Stimulated activated CD8-positive, alpha-beta memory T cell treated with anti-CD3 and anti-CD28 coated beads, Interleukin-15, amount 100 ng/mL, for 1 hour (primary cell): ENCODE measurements around the gene PIK3C2G.

Source experiments
- DNase-seq: peaks from one replicate; pipeline ENCODE4 v3.0.0-alpha.2; 2020; ENCODE audit warnings: low read depth

The PIK3C2G gene

DNA sequence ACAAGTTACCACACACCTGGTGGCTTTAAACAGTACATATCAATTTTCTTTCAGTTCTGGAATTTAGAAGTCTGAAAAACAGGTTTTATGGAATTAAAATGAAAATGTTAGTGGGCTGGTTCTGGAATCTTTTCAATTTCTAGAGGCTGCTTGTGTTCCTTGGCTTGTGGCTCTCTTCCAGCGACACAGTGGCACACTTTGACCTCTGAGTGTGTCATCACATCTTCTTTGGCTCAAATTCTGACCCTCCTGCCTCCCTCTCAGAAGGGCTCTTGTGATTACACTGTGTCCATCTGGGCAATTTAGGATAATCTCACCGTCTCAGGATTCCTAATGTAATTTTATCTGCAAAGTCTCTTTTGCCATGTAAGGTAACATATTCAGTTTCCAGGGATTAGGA lies 306.5 kb downstream of the PIK3C2G start:
- no peak for DNase-seq

DNA sequence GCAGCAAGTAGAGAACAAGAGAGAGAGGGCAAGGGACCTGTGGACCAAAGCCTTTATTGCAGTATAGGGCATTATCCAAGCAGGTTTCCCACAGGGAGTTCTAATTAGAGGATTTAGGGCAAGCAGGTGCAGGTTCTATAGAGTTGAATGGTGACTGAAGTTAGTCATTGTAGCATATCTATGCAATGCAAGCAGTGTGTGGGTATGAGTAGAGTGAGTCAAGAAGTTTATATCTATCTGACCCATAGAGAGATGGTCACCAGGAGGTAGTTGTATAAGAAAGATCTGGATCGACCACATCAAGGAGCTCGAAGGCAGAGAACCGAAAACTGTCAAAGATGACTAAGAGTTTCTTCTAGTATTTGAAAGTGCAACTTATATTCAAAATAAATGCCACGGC lies 309.2 kb downstream of the PIK3C2G start:
- no peak for DNase-seq

GRCh38 chr12:18576104-18576626 lies 314.8 kb downstream of the PIK3C2G start:
- DNase-seq: no peak

DNA sequence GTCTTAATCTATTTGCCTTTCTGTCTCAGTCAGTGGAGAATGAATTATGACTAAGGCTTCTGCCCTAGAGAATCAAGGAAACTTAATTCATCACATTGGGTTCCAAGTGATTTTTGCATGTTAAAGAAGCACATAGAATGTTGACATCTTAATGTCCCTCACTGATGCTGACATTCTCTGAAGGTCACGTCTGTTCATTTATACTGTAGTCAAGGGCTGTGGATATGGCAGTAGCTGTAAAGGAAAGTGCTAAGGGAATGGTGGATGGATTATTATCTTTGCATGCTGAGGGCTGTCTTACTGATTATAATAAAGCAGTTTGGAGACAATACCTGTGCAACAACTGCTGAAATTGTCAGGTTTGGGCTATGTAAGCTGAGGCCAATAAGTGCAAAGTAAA lies 315.3 kb downstream of the PIK3C2G start:
- DNase-seq: no peak

GRCh38 chr12:18578191-18578590 lies 316.9 kb downstream of the PIK3C2G start:
- no peak for DNase-seq

DNA sequence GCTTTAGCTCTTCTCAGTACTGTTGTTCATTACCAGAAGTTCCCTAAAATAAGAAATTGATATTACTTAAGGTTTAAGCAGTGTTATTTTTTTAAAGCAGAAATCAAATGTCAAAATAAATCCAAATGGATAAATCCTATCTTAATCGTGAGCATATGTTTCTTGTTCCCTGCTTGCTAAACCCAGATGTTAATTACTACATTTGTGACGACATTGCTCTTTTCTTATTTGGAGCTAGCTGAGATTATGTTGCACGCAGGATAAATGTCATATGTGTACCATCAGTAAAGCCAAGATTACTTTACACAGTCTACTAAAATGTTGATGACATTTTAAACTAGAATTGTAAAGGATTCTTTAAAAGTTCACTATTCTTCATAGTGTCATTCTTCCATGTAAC lies 319.0 kb downstream of the PIK3C2G start:
- DNase-seq: no peak

DNA sequence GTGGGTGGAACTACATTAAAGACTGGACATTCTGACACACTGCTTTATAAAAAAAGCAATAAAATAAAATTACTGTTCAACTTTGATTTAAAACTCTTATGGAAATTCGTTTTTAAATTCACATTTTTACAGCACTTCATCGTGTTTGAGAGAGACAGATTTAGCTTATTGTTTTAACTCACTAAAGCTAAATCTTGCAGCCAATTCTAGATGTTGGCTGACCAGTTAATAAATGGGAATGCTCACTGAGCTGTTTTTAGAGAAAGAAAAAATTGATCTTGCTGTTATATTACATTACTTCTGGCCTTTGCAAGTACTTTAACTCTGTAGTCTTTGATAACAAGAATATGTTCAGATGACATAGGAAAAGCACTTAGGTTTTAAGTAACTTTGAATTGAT lies 319.4 kb downstream of the PIK3C2G start:
- DNase-seq: no peak

GRCh38 chr12:18581232-18581962 lies 320.1 kb downstream of the PIK3C2G start:
- no peak for DNase-seq

GRCh38 chr12:18583655-18584054 lies 322.3 kb downstream of the PIK3C2G start:
- DNase-seq: no peak

- DNase-seq: no peak
Measured at GRCh38 chr12:18586581-18586980, 325.3 kb downstream of the PIK3C2G start.

DNA sequence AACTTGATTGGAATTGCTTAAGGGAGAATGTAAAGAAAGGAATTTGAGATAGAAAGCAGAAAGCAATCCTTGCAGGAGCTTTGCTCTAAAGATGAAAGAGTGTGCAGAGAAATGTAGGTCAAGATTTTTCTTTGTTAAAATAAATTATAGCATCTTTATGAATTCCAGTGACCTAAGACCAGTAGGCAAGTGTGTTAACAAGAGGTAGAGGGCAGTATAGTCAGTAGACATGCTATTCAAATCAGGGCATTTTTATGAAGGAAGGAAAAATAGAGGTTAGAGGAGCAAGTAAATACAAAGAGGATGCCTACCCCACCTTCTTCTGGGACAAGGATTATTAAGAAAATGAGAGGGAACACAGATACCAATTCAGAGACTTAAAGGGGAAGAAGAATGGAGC lies 328.0 kb downstream of the PIK3C2G start:
- no peak for DNase-seq

GRCh38 chr12:18591473-18591872 lies 330.2 kb downstream of the PIK3C2G start:
- DNase-seq: no peak

DNA sequence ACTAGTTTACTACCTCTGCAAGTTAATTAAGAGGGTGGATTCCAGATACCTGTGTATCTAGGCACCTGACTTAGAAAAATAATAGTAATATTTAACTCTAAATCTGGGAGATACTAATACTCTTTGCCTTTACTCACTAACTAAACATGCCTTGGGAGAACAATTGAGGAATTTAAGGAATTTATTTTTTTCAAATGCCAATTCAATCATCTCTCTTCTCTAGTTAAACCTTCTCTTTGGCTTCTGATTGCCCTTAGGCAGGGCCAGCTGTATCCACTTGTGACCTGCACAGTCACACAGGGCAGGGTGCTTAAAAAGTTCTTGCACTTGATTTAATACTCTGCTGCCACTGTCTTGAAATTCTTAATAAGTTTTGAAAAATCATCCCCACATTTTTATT lies 334.1 kb downstream of the PIK3C2G start:
- DNase-seq: no peak

- no peak for DNase-seq
Measured at GRCh38 chr12:18601962-18602361, 340.6 kb downstream of the PIK3C2G start.

GRCh38 chr12:18612971-18613370 lies 351.7 kb downstream of the PIK3C2G start:
- no peak for DNase-seq

DNA sequence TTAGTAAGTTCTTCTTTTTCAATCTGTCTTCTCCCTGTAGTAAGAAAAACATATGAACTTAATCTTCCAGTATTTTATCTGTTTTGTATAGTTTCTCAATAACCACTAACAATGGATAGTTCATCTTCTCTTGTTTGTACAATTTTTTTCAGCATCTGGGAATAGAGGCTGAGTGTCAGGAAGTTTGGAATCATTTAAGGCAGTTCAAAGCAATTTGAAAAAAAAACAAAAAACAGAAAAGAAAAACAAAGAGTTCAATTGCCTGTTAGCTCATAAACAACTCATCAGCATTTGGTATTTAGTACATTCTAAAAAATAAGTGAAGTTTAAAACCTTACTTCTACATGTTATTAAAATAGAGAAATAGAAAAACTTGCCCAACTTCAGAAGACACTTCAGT lies 359.7 kb downstream of the PIK3C2G start:
- no peak for DNase-seq

DNA sequence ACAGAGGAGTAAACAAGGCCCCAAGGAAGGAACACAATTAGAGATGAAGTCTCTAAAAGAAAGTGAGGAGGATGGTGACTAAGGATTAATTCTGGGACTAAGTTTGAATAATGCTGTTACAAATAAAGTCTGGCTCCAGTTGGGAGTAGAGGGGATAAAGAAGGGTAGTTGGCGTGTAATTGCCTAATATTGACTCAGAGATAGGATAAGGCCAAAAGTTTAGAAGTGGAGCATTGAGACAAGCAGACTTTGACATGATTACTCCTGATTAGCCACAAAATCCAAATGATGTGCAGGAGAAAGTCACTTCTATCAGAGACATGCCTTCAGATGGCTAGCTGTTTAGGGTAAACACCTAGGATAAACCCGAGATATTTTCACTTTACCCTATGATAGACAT lies 368.1 kb downstream of the PIK3C2G start:
- no peak for DNase-seq

GRCh38 chr12:18629916-18630315 lies 368.6 kb downstream of the PIK3C2G start:
- no peak for DNase-seq

DNA sequence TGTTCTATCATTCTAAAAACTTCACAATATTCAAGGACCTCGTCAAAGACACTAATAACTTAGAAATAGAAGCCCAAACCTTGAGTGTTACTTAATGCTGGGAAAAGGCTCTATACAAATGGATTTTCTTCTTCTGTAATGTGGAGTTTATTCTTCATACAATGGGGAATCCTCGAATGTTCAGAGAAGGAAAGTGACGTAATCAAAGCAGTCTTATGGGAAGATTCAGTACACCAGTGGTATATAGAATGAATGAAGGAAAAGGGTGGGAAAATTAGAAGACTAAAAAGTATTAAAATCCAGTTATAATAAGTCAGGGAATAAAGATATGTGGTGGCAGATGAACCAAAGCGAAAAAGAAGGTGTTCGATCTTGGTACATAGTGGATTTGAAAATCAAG lies 370.0 kb downstream of the PIK3C2G start:
- DNase-seq: no peak

- no peak for DNase-seq
Measured at GRCh38 chr12:18632848-18633247, 371.5 kb downstream of the PIK3C2G start.

DNA sequence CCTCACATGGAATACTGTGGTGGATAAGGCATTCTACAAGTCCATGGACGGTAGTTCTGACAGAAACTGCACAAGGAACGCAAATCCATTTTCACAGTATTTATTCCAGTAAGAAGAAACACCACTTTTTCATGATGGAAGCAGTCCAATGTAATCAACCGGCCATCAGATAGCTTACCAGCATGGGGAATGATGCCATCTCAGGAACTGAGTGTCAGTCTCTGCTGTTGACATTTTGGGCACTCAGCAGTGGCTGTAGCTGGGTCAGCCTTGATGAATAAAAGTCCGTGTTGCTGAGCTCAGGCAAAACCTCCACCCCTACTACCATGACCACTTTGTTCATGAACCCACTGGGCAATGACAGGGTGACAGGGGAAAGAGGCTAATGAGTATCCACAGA lies 373.1 kb downstream of the PIK3C2G start:
- no peak for DNase-seq

GRCh38 chr12:18640321-18640955 lies 379.1 kb downstream of the PIK3C2G start:
- DNase-seq: no peak

DNA sequence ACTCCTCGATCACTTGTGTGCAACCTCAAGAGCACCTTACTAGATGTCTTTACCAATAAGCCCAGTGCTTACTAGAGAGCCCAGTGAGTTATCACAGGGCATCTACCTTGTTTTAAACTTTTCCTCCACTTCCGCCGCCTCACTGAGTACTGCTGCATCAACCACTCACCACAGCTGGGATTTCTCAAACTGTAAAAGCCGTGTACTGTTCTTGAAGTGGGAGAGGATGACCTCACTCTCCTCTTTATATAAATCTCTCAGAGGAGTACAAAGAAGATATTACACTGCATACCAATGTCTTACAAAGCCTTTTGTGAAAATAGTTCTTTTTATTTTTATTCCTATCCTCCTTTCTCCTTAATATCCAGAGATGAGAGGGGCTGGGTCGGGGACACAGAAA lies 382.4 kb downstream of the PIK3C2G start:
- DNase-seq: no peak

- DNase-seq: no peak
Measured at GRCh38 chr12:18644564-18644963, 383.2 kb downstream of the PIK3C2G start.
